Left lobe of liver (tissue), 1 donor: ENCODE measurements around the gene HEBP1. TPM values are rescaled to one million over a fixed set of nuclear protein-coding genes. Genes with fewer than 3 reads are reported as not detected.

Experiments used
- total RNA-seq: library from RNA; stranded (reverse); gene quantifications from one replicate; pipeline ENCODE4 v1.2.1, GENCODE V29; 2021
- donor health status: DM: no; HTN: yes; CAD: no.

HEBP1 gene
- total RNA-seq, 1 donor from 2014 or later: 86.6 TPM

Other genes with a start within 250 kb of the HEBP1 start
- gene APOLD1, start 214.6 kb downstream of the HEBP1 start, total RNA-seq: 1.5 TPM
- 22.7 TPM for gene DDX47, start 186.9 kb downstream of the HEBP1 start, total RNA-seq
- 0.73 TPM for gene GPRC5A, start 108.7 kb downstream of the HEBP1 start, total RNA-seq
- not detected for gene GPRC5D, start 48.1 kb downstream of the HEBP1 start, total RNA-seq
- 4.4 TPM for gene FAM234B, start 44.1 kb upstream of the HEBP1 start, total RNA-seq
- not detected for gene GSG1, start 103.4 kb upstream of the HEBP1 start, total RNA-seq
- gene EMP1, start 196.5 kb upstream of the HEBP1 start, total RNA-seq: 11.6 TPM